ENCODE measurements around the gene VAPB.

GRCh38 chr20:58463256-58463655 lies 74.2 kb downstream of the VAPB start:
- TF ChIP-seq CTCF (IDR thresholded peaks at IDR 0.05), result no peak
- TF ChIP-seq TEAD1 (CRISPR knock-in tag; IDR thresholded peaks at IDR 0.05), result no peak
- TF ChIP-seq TCF7 (CRISPR knock-in tag; IDR thresholded peaks at IDR 0.05; ENCODE audit: low read depth), result no peak
- TF ChIP-seq TEAD4 (CRISPR knock-in tag; IDR thresholded peaks at IDR 0.05), result no peak
- TF ChIP-seq CBFB (CRISPR knock-in tag; IDR thresholded peaks at IDR 0.05; ENCODE audit: low read depth), result no peak
- no peak for TF ChIP-seq TP53 (CRISPR knock-in tag; IDR thresholded peaks at IDR 0.05)
- no peak for TF ChIP-seq FOXP1 (CRISPR knock-in tag; IDR thresholded peaks at IDR 0.05; ENCODE audit: borderline replicate concordance)
- TF ChIP-seq ZNF263 (CRISPR knock-in tag; IDR thresholded peaks at IDR 0.05; ENCODE audit: low read depth), result no peak
- no peak for TF ChIP-seq NFYB (CRISPR knock-in tag; conservative IDR thresholded peaks at IDR 0.05; ENCODE audit: low read depth)
- no peak for TF ChIP-seq ZBTB21 (CRISPR knock-in tag; IDR thresholded peaks at IDR 0.05; ENCODE audit: borderline replicate concordance)

Data from WTC11 (cell line).